Naive B cell (primary cell): Measurements from ENCODE around the gene S100A2. TPM values are rescaled to one million over a fixed set of nuclear protein-coding genes. Genes with fewer than 3 reads are reported as not detected.
A peak's percentile ranks its signal among the peaks of the same experiment; 100 is the strongest.

Experiments
- ATAC-seq, 2 donors: fragments of 150-1000 bp; cut with Tn5 transposase; 2 replicates each; pipeline ENCODE4 v1.10.0; 2021; ENCODE audit warnings: low read depth in 2 of 2, mild to moderate bottlenecking in 2 of 2, moderate library complexity in 2 of 2
- DNase-seq: peaks from one replicate; pipeline ENCODE4 v3.0.0; 2022
- H3K27ac Mint-ChIP-seq, 6 donors: one replicate each; pipeline ENCODE4 v1.8.0; 2020 to 2022; ENCODE audit warnings: mild to moderate bottlenecking in 6 of 6, mixed read lengths in 6 of 6, moderate library complexity in 5 of 6, inconsistent platforms in 2 of 6
- H3K27me3 Mint-ChIP-seq, 3 donors: one replicate each; pipeline ENCODE4 v1.8.0; 2021 to 2022; ENCODE audit warnings: mixed read lengths in 3 of 3, mild to moderate bottlenecking in 1 of 3
- H3K36me3 Mint-ChIP-seq, 2 donors: one replicate each; pipeline ENCODE4 v1.8.0; 2020 to 2022; ENCODE audit warnings: mixed read lengths in 2 of 2, inconsistent platforms in 1 of 2, mild to moderate bottlenecking in 1 of 2
- H3K4me1 Mint-ChIP-seq, 3 donors: one replicate each; pipeline ENCODE4 v1.8.0; 2020 to 2022; ENCODE audit warnings: mixed read lengths in 3 of 3, inconsistent platforms in 1 of 3, mild to moderate bottlenecking in 1 of 3, moderate library complexity in 1 of 3
- H3K4me3 Mint-ChIP-seq, 8 donors: one replicate each; pipeline ENCODE4 v1.8.0; 2020 to 2022; ENCODE audit warnings: mild to moderate bottlenecking in 8 of 8, mixed read lengths in 8 of 8, moderate library complexity in 8 of 8, inconsistent platforms in 2 of 8
- H3K9me3 Mint-ChIP-seq, 7 donors: one replicate each; pipeline ENCODE4 v1.8.0; 2020 to 2022; ENCODE audit warnings: mixed read lengths in 7 of 7, mild to moderate bottlenecking in 5 of 7, inconsistent platforms in 2 of 7, moderate library complexity in 1 of 7
- polyA plus RNA-seq, 6 donors: library from polyadenylated mRNA; unstranded; fragments of 300-500 nt; fragmentation: Illumina TruSeq; gene quantifications; one replicate each; pipeline ENCODE4 v1.2.3, GENCODE V29; 2021; ENCODE audit warnings: low read depth in 6 of 6

The S100A2 gene
- polyA plus RNA-seq, 6 donors from 2014 or later: not detected

- DNase-seq: no peak
- Mint-ChIP-seq H3K27ac (peak overlapping the region in 2 of 6 donors; percentile 26 to 67), H3K27me3 (no peaks in the 10 kb centered on the region), H3K4me3 (peak overlapping the region in 2 of 8 donors; percentile 25 to 57), H3K36me3 (no peaks in the 10 kb centered on the region), H3K9me3 (no peaks in the 10 kb centered on the region), H3K4me1 (peaks cover 47 to 68% (median 61%) of the 10 kb centered on the region in 3 donors)
- ATAC-seq: no peak
Measured at GRCh38 chr1:153543736-153544135, 21.9 kb downstream of the S100A2 start.

GRCh38 chr1:153542956-153543711 lies 22.5 kb downstream of the S100A2 start:
- Mint-ChIP-seq H3K36me3 (no peaks in the 10 kb centered on the region), H3K27ac (peak overlapping the region in 3 of 6 donors; percentile 26 to 90 (median 67)), H3K4me1 (peaks cover 47 to 62% (median 61%) of the 10 kb centered on the region in 3 donors), H3K27me3 (no peaks in the 10 kb centered on the region), H3K9me3 (no peaks in the 10 kb centered on the region), H3K4me3 (no peak overlapping the region)
- DNase-seq: no peak
- ATAC-seq: no peak

GRCh38 chr1:153541641-153542590 lies 23.7 kb downstream of the S100A2 start:
- Mint-ChIP-seq H3K4me1 (peaks cover 47 to 63% (median 59%) of the 10 kb centered on the region in 3 donors), H3K36me3 (no peaks in the 10 kb centered on the region), H3K9me3 (no peaks in the 10 kb centered on the region), H3K4me3 (peak overlapping the region in 4 of 8 donors; percentile 62 to 68 (median 64)), H3K27me3 (no peaks in the 10 kb centered on the region), H3K27ac (peak overlapping the region in 4 of 6 donors; percentile 33 to 85 (median 83))
- ATAC-seq (no peak), DNase-seq (no peak)

GRCh38 chr1:153540394-153541361 lies 25.0 kb downstream of the S100A2 start, which contains the start of gene S100A5:
Gene S100A5 (minus strand): TSS chr1:153540934. CDS start chr1:153540191, 743 bp downstream.
- ATAC-seq: peak; percentile 20 to 22
- Mint-ChIP-seq H3K27ac (peak within 1 kb of the TSS; percentile 58 to 93 (median 85)), H3K9me3 (no peaks in the 10 kb centered on the region), H3K27me3 (no peaks in the 10 kb centered on the region), H3K4me1 (peaks cover 48 to 61% (median 58%) of the 10 kb centered on the region in 3 donors), H3K4me3 (peak within 1 kb of the TSS; percentile 50 to 84 (median 69)), H3K36me3 (no peaks in the 10 kb centered on the region)
- peak; percentile 28 for DNase-seq

GRCh38 chr1:153539395-153540093 lies 26.1 kb downstream of the S100A2 start:
- Mint-ChIP-seq H3K27me3 (no peaks in the 10 kb centered on the region), H3K4me1 (peaks cover 41 to 60% (median 57%) of the 10 kb centered on the region in 3 donors), H3K36me3 (peaks cover 0 to 4% of the 10 kb centered on the region in 2 donors), H3K4me3 (peak overlapping the region in 5 of 8 donors; percentile 12 to 68 (median 50)), H3K27ac (peak overlapping the region in 3 of 6 donors; percentile 23 to 67 (median 24)), H3K9me3 (no peaks in the 10 kb centered on the region)
- DNase-seq (no peak), ATAC-seq (no peak)

- Mint-ChIP-seq H3K27me3 (no peaks in the 10 kb centered on the region), H3K27ac (peak overlapping the region in 2 of 6 donors; percentile 7 to 42), H3K9me3 (no peaks in the 10 kb centered on the region), H3K4me1 (peaks cover 51 to 63% (median 61%) of the 10 kb centered on the region in 3 donors), H3K4me3 (peak overlapping the region in 3 of 8 donors; percentile 33 to 94 (median 66)), H3K36me3 (peaks cover 0 to 7% of the 10 kb centered on the region in 2 donors)
- no peak for ATAC-seq
- DNase-seq: no peak
Measured at GRCh38 chr1:153538315-153538821, 27.3 kb downstream of the S100A2 start.

- H3K4me1 Mint-ChIP-seq: peaks cover 60 to 73% (median 67%) of the 10 kb centered on the region in 3 donors
- H3K27me3 Mint-ChIP-seq: no peaks in the 10 kb centered on the region
- H3K4me3 Mint-ChIP-seq: peak overlapping the region in 7 of 8 donors; percentile 18 to 96 (median 77)
- H3K9me3 Mint-ChIP-seq: no peaks in the 10 kb centered on the region
- DNase-seq (no peak), ATAC-seq (no peak)
- peaks cover 0 to 7% of the 10 kb centered on the region in 2 donors for H3K36me3 Mint-ChIP-seq
- peak overlapping the region in 3 of 6 donors; percentile 16 to 81 (median 56) for H3K27ac Mint-ChIP-seq
Measured at GRCh38 chr1:153537376-153537730, 28.3 kb downstream of the S100A2 start.

- no peak for DNase-seq
- Mint-ChIP-seq H3K27ac (peak overlapping the region; percentile 49 to 95 (median 93)), H3K36me3 (peaks cover 0 to 7% of the 10 kb centered on the region in 2 donors), H3K9me3 (no peaks in the 10 kb centered on the region), H3K27me3 (no peaks in the 10 kb centered on the region), H3K4me1 (peaks cover 60 to 70% (median 68%) of the 10 kb centered on the region in 3 donors), H3K4me3 (peak overlapping the region; percentile 87 to 97 (median 96))
- no peak for ATAC-seq
Measured at GRCh38 chr1:153536671-153537375, 28.8 kb downstream of the S100A2 start.

- Mint-ChIP-seq H3K4me1 (peaks cover 53 to 64% (median 61%) of the 10 kb centered on the region in 3 donors), H3K4me3 (peak overlapping the region; percentile 87 to 97 (median 96)), H3K27me3 (no peaks in the 10 kb centered on the region), H3K9me3 (no peaks in the 10 kb centered on the region), H3K36me3 (peaks cover 0 to 7% of the 10 kb centered on the region in 2 donors), H3K27ac (peak overlapping the region; percentile 83 to 95 (median 93))
- DNase-seq: peak; percentile 53
- ATAC-seq: peak; percentile 72 to 76
Measured at GRCh38 chr1:153536012-153536670, 29.5 kb downstream of the S100A2 start.

GRCh38 chr1:153535242-153536011 lies 30.2 kb downstream of the S100A2 start, which contains the start of gene S100A6:
Gene S100A6 (minus strand): TSS chr1:153535991. CDS start chr1:153535339, 652 bp downstream.
- Mint-ChIP-seq H3K4me1 (peaks cover 46 to 56% (median 54%) of the 10 kb centered on the region in 3 donors), H3K4me3 (peak within 1 kb of the TSS; percentile 90 to 97 (median 96)), H3K27me3 (no peaks in the 10 kb centered on the region), H3K36me3 (peaks cover 0 to 7% of the 10 kb centered on the region in 2 donors), H3K27ac (peak within 1 kb of the TSS; percentile 83 to 95 (median 93)), H3K9me3 (no peaks in the 10 kb centered on the region)
- ATAC-seq: peak; percentile 53 to 56
- DNase-seq: no peak
